ENCODE measurements around the gene SPRR2F. TPM values are rescaled to one million over a fixed set of nuclear protein-coding genes. Genes with fewer than 3 reads are reported as not detected.

SPRR2F gene, protein sequence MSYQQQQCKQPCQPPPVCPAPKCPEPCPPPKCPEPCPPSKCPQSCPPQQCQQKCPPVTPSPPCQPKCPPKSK
- total RNA-seq (2014; rRNA removed; shearing (Covaris generic)) (not detected in 2 replicates), total RNA-seq (2022) (not detected in 2 replicates), Bru-seq, nascent RNA (not detected), BruChase-seq, experiment 1, labeled RNA remaining after a 6-hour chase (not detected), BruChase-seq, experiment 2, labeled RNA remaining after a 2-hour chase (not detected)
- long read RNA-seq = 0 reads

DNA sequence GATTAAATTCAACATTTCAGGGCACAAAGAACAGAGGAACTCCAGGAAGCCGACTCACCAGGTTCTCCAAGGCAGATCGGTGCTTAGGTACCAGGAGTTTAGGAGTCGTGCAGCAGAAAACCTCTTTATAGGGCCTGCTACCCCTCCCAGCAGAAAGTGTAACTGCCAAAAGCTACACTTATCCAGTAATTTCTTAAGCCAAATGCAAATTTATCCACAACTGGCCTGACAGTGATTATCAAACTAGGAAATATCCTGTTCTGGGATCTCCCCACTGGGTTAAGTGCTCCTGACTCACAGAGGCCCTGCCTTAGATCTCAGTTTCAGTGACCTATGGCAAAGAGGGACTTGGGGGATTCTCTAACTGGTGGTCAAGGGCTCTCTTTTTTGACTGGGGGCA is at the start of gene SPRR2F:
Gene SPRR2F (minus strand): TSS at position 101 of the 400 bp plus-strand sequence. CDS start 783 bp downstream, outside the sequence.
- POLR2A ChIA-PET = no interaction called here
- no peaks in the 10 kb centered on the region for H3K79me2 ChIP-seq (ENCODE audit: insufficient read depth, low read depth, low read length)
- no TSS peak for BruUV-seq (replicated peaks)
- H3K9me3 ChIP-seq (ENCODE audit: low read length) = no peaks in the 10 kb centered on the region
- no peaks in the 10 kb centered on the region for H3K4me1 ChIP-seq (ENCODE audit: insufficient read depth, low read length, poor library complexity, severe bottlenecking)
- intact Hi-C loops (cut with micrococcal nuclease; ENCODE audit: unreplicated experiment) = no loop called here
- no peaks in the 10 kb centered on the region for H3K9me2 ChIP-seq (ENCODE audit: insufficient read depth, low read length)
- no peak within 1 kb of the TSS for H3K27ac ChIP-seq (ENCODE audit: low read depth, low read length, poor library complexity, severe bottlenecking)
- H3K4me3 ChIP-seq (ENCODE audit: low read depth, low read length, poor library complexity, severe bottlenecking) = no peak within 1 kb of the TSS
- no peak within 1 kb of the TSS for H2AFZ ChIP-seq (ENCODE audit: low read length)
- H4K20me1 ChIP-seq (ENCODE audit: insufficient read depth, low read length) = no peaks in the 10 kb centered on the region
- no peaks in the 10 kb centered on the region for H3K36me3 ChIP-seq (ENCODE audit: insufficient read depth, low read length)
- H3K4me2 ChIP-seq (ENCODE audit: low read length) = no peak within 1 kb of the TSS
- no peak for DNase-seq (ENCODE audit: low spot score)
- CTCF ChIA-PET (ENCODE audit: unreplicated experiment) = no interaction called here
- no peak for TF ChIP-seq EZH2phosphoT487 (IDR thresholded peaks at IDR 0.05; ENCODE audit: borderline replicate concordance, low read depth, low read length)
- TF ChIP-seq, protein P1, sequence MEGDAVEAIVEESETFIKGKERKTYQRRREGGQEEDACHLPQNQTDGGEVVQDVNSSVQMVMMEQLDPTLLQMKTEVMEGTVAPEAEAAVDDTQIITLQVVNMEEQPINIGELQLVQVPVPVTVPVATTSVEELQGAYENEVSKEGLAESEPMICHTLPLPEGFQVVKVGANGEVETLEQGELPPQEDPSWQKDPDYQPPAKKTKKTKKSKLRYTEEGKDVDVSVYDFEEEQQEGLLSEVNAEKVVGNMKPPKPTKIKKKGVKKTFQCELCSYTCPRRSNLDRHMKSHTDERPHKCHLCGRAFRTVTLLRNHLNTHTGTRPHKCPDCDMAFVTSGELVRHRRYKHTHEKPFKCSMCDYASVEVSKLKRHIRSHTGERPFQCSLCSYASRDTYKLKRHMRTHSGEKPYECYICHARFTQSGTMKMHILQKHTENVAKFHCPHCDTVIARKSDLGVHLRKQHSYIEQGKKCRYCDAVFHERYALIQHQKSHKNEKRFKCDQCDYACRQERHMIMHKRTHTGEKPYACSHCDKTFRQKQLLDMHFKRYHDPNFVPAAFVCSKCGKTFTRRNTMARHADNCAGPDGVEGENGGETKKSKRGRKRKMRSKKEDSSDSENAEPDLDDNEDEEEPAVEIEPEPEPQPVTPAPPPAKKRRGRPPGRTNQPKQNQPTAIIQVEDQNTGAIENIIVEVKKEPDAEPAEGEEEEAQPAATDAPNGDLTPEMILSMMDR (conservative IDR thresholded peaks at IDR 0.05; ENCODE audit: low read length) = no peak

DNA sequence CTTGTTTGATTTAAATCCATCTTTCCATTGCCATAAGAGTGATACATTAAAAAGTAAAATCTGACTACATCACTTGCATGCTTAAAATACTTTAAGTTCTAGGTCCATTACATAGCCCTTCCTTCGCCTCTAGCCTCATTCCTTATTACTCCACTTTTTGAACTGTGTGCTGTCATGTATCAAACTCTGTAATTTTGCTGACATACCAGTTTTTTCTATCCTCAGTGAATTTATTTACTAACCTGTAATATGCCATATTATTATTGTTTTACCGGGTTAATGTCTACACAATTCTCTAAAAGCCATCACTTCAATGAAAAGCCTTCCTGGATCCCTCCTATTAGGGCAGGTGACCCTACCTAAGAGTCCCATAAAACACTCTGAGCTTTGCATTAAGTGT is 42.2 kb upstream of the SPRR2F start:
- no peaks in the 10 kb centered on the region for H4K20me1 ChIP-seq (ENCODE audit: insufficient read depth, low read length)
- no peak overlapping the region for H2AFZ ChIP-seq (ENCODE audit: low read length)
- no peak overlapping the region for H3K4me3 ChIP-seq (ENCODE audit: low read depth, low read length, poor library complexity, severe bottlenecking)
- H3K9me2 ChIP-seq (ENCODE audit: insufficient read depth, low read length) = no peaks in the 10 kb centered on the region
- no peak for TF ChIP-seq EZH2phosphoT487 (IDR thresholded peaks at IDR 0.05; ENCODE audit: borderline replicate concordance, low read depth, low read length)
- TF ChIP-seq, protein P1 (conservative IDR thresholded peaks at IDR 0.05; ENCODE audit: low read length) = no peak
- ChIA-PET POLR2A (no interaction called here), CTCF (ENCODE audit: unreplicated experiment) (no interaction called here)
- H3K36me3 ChIP-seq (ENCODE audit: insufficient read depth, low read length) = no peaks in the 10 kb centered on the region
- no peak overlapping the region for H3K4me2 ChIP-seq (ENCODE audit: low read length)
- no peaks in the 10 kb centered on the region for H3K79me2 ChIP-seq (ENCODE audit: insufficient read depth, low read depth, low read length)
- no peaks in the 10 kb centered on the region for H3K4me1 ChIP-seq (ENCODE audit: insufficient read depth, low read length, poor library complexity, severe bottlenecking)
- BruUV-seq (replicated peaks) = no TSS peak
- no peak for DNase-seq (ENCODE audit: low spot score)
- H3K27ac ChIP-seq (ENCODE audit: low read depth, low read length, poor library complexity, severe bottlenecking) = no peak overlapping the region
- no peaks in the 10 kb centered on the region for H3K9me3 ChIP-seq (ENCODE audit: low read length)
- intact Hi-C loops (cut with micrococcal nuclease; ENCODE audit: unreplicated experiment) = no loop called here

DNA sequence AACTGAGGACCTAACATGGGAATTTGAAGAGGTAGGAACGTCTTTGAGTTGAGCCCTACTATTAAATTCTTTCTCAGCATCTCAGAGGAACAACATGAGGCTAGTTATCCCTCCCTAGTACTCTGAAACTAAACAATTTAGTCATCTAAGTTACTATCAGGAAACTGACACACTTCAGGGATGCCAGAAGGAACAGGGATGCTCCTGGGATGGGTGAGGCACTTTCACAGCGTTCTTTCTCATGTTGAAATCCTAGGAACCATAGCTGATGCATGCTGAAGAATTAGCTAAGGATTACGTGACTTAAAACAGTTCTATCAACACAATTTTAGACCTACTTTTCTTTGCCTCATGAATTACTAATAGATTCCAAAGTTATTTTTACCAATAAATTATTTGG is 39.2 kb upstream of the SPRR2F start:
- H3K36me3 ChIP-seq (ENCODE audit: insufficient read depth, low read length) = no peaks in the 10 kb centered on the region
- H3K4me1 ChIP-seq (ENCODE audit: insufficient read depth, low read length, poor library complexity, severe bottlenecking) = no peaks in the 10 kb centered on the region
- no peak overlapping the region for H3K4me2 ChIP-seq (ENCODE audit: low read length)
- no peaks in the 10 kb centered on the region for H3K79me2 ChIP-seq (ENCODE audit: insufficient read depth, low read depth, low read length)
- H3K4me3 ChIP-seq (ENCODE audit: low read depth, low read length, poor library complexity, severe bottlenecking) = no peak overlapping the region
- CTCF ChIA-PET (ENCODE audit: unreplicated experiment) = no interaction called here
- BruUV-seq (replicated peaks) = no TSS peak
- H2AFZ ChIP-seq (ENCODE audit: low read length) = no peak overlapping the region
- intact Hi-C loops (cut with micrococcal nuclease; ENCODE audit: unreplicated experiment) = no loop called here
- H3K9me2 ChIP-seq (ENCODE audit: insufficient read depth, low read length) = no peaks in the 10 kb centered on the region
- no peak overlapping the region for H3K27ac ChIP-seq (ENCODE audit: low read depth, low read length, poor library complexity, severe bottlenecking)
- DNase-seq (ENCODE audit: low spot score) = no peak
- TF ChIP-seq EZH2phosphoT487 (IDR thresholded peaks at IDR 0.05; ENCODE audit: borderline replicate concordance, low read depth, low read length) = no peak
- TF ChIP-seq, protein P1 (conservative IDR thresholded peaks at IDR 0.05; ENCODE audit: low read length) = no peak
- POLR2A ChIA-PET = no interaction called here
- H4K20me1 ChIP-seq (ENCODE audit: insufficient read depth, low read length) = no peaks in the 10 kb centered on the region
- no peaks in the 10 kb centered on the region for H3K9me3 ChIP-seq (ENCODE audit: low read length)

Data from OCI-LY7 (cell line).